HL-60 (cell line): ENCODE data around the gene TRPV5.

ENCODE experiments used
- DNase-seq, 2 experiments: peaks; one replicate each; pipeline ENCODE4 v3.0.0-alpha.2; 2010 to 2020; ENCODE audit warnings: low read depth in 1 of 2, low spot score in 1 of 2
- H3K27ac ChIP-seq: fragments of 250-450 bp; sonication (Bioruptor Pico); replicated peaks from 2 replicates; pipeline ENCODE4 v1.5.1; 2020; ENCODE audit warnings: mild to moderate bottlenecking, moderate library complexity
- H3K27me3 ChIP-seq: fragments of 250-450 bp; sonication (Bioruptor Pico); 2 replicates; pipeline ENCODE4 v1.5.1; 2021; ENCODE audit warnings: mild to moderate bottlenecking, moderate library complexity; ENCODE audit not compliant: insufficient read depth, poor library complexity, severe bottlenecking
- H3K4me3 ChIP-seq: replicated peaks from 2 replicates; pipeline ENCODE4 v1.5.1; 2011; ENCODE audit warnings: mild to moderate bottlenecking, control low read depth, low read length; ENCODE audit not compliant: insufficient read depth
- CTCF ChIP-seq: IDR thresholded peaks from one replicate; pipeline ENCODE4 v1.5.1; 2011; ENCODE audit warnings: low read length, control low read depth, inconsistent platforms; ENCODE audit not compliant: insufficient read depth
- GABPA ChIP-seq: IDR thresholded peaks from 2 replicates; pipeline ENCODE4 v1.6.1; 2012; ENCODE audit warnings: low read depth
- POLR2AphosphoS5 ChIP-seq: IDR thresholded peaks from 2 replicates; pipeline ENCODE4 v1.6.1; 2012; ENCODE audit warnings: low read depth
- REST ChIP-seq: IDR thresholded peaks from 2 replicates; pipeline ENCODE4 v1.6.1; 2012; ENCODE audit warnings: low read depth; ENCODE audit not compliant: insufficient replicate concordance
- SPI1 ChIP-seq: IDR thresholded peaks from 2 replicates; pipeline ENCODE4 v1.6.1; 2012; ENCODE audit warnings: low read depth, mild to moderate bottlenecking, borderline replicate concordance

TRPV5 gene

GRCh38 chr7:142898377-142899170 lies 35.0 kb downstream of the TRPV5 start:
- Histone ChIP-seq H3K27ac (no peak overlapping the region), H3K4me3 (no peak overlapping the region), H3K27me3 (no peaks in the 10 kb centered on the region)
- TF ChIP-seq CTCF, result no peak
- DNase-seq, result no peak

- Histone ChIP-seq H3K27me3 (no peaks in the 10 kb centered on the region), H3K4me3 (no peak overlapping the region), H3K27ac (no peak overlapping the region)
- TF ChIP-seq GABPA, result no peak
- TF ChIP-seq SPI1, result no peak
- TF ChIP-seq POLR2AphosphoS5, result no peak
- no peak for TF ChIP-seq REST
- DNase-seq, result no peak
Observed at GRCh38 chr7:142897691-142898090, 35.9 kb downstream of the TRPV5 start.

GRCh38 chr7:142896741-142897379 lies 36.7 kb downstream of the TRPV5 start:
- TF ChIP-seq REST, result no peak
- TF ChIP-seq POLR2AphosphoS5, result no peak
- TF ChIP-seq CTCF, result no peak
- no peak for TF ChIP-seq SPI1
- TF ChIP-seq GABPA, result no peak
- Histone ChIP-seq H3K27ac (no peak overlapping the region), H3K27me3 (no peaks in the 10 kb centered on the region), H3K4me3 (no peak overlapping the region)
- no peak for DNase-seq

- no peaks in the 10 kb centered on the region for H3K27me3 ChIP-seq
Observed at GRCh38 chr7:142896151-142896550, 37.4 kb downstream of the TRPV5 start.

More at GRCh38 chr7:142896151-142896550, 37.4 kb downstream of the TRPV5 start:
- no peak for TF ChIP-seq CTCF
- no peak for TF ChIP-seq SPI1
- TF ChIP-seq REST, result no peak
- TF ChIP-seq GABPA, result no peak
- TF ChIP-seq POLR2AphosphoS5, result no peak
- no peak for DNase-seq
- H3K4me3 ChIP-seq, result no peak overlapping the region
- H3K27ac ChIP-seq, result no peak overlapping the region
